Left ventricle myocardium superior (tissue), 1 donor: ENCODE data around the gene CYTH1. TPM values are rescaled to one million over a fixed set of nuclear protein-coding genes. Genes with fewer than 3 reads are reported as not detected.

Source experiments
- ATAC-seq: fragments of 200-7000 bp; cut with Tn5 transposase; one replicate; pipeline ENCODE4 v1.9.1; 2020; ENCODE audit warnings: mild to moderate bottlenecking, moderate library complexity
- DNase-seq: peaks from one replicate; pipeline ENCODE4 v3.0.0-alpha.2; 2020
- intact Hi-C: fragments of 100-400 bp; cut with micrococcal nuclease; formaldehyde crosslinking; loops from one replicate; pipeline ENCODE4 v1.11.0; 2022
- total RNA-seq: library from RNA; stranded (reverse); fragmentation: NEBNext Ultra II Directional; extraction: Animal tissue kit (Norgen Biotek cat#: 25700); gene quantifications from one replicate; pipeline ENCODE4 v1.2.1, GENCODE V29; 2021
- donor health status: DM: no; HTN: yes; CAD: no; lungs with severe emphysema.

Gene CYTH1
- total RNA-seq, 1 donor from 2014 or later: 38.0 TPM

DNA sequence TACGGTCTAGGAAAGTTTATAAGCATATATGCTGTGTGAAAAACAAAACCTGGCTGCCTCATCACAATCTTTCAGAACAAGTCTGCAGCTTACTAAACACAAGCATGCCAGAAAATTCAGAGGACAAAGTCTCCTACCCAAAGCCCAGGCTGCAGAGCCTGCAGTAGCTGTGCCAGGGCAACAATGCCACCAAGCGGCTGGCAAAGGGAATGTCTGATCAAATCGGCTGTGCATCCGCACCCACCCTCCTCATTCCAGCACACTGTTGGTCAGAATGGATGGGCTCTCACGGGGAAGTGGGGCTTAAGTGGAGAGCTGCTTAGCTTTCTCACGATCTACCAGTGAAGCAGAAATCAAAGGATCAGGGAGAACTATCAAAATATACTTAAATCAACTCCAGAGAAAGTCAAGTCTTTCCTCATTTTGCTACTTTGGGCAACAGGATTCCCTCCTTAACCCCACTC, 73.5 kb downstream of the CYTH1 start:
- intact Hi-C loops: loop anchor here (2.0 kb wide), 1 partner anchor 212 kb away; no protein-coding TSS in a partner anchor
- peak; percentile 83 for ATAC-seq
- DNase-seq: peak; percentile 75

DNA sequence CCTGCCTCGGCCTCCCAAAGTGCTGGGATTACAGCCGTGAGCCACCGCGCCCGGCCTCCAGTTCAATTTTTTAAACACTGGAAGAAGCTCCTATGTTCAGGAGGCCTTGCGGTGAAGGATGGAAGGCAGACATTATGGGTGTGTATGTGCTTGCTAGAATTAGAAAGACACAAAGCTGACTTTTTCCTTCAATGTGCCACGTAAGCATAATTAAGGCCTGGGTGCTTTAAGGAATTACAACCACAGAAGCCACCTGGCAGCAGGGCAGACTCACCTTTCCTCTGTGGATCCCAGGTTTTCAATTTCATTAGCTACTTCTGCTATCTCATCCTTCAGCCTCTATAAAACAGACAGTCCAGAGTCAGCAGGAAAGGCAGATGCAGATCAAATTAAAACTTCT, 74.2 kb downstream of the CYTH1 start:
- intact Hi-C loops: loop anchor here (2.0 kb wide), 1 partner anchor 211 kb away; no protein-coding TSS in a partner anchor
- DNase-seq (no peak), ATAC-seq (no peak)

DNA sequence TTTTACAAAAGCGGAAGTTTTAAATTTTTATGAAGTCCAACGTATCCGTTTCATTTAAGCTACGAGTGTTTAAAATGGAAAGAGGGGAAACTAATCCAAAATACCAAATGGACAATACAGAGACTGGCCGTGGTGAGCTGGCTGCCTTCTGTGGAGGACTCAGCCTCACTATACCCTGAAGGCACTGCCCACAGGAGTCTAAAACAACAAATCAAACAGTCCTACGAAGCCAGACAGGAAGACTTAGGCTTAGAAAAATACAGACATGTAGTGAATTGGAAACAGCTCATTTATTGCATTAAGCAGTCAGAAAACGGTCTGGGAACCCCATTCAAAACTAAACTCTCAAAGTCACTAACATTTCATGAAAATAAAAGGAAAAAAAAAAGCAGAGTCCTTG, 75.1 kb downstream of the CYTH1 start:
- no peak for DNase-seq
- no peak for ATAC-seq
- intact Hi-C loops: no loop called here

DNA sequence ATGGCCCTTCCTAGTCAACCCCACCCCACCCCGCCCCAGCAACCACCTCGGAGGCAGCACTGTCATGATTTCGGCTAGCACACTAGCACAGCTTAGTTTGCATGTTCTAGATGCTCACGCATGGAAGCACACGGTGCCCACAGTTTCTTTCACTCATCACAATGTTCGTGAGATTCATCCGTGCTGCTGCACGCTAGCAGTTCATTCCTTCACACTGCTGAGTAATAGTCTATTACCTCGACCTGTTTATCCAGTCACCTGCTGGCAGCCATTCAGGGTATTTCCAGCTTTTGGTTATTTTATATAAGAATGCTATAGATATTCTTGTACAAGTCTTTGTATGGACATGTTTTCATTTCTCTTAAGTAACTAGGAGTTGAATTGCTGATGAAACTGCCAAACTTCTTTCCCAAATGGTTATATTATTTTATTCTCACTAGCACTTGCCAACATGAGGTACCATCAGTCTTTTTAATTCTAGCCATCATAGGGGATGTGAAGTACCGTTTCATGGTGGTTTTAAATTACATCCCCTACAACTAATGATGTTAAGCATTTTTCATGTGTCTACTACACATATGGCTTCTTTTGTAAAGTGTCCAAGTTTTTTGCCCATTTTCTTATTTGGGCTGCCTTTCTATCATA, 75.7 kb downstream of the CYTH1 start:
- ATAC-seq (no peak), DNase-seq (no peak)
- intact Hi-C loops: no loop called here

DNA sequence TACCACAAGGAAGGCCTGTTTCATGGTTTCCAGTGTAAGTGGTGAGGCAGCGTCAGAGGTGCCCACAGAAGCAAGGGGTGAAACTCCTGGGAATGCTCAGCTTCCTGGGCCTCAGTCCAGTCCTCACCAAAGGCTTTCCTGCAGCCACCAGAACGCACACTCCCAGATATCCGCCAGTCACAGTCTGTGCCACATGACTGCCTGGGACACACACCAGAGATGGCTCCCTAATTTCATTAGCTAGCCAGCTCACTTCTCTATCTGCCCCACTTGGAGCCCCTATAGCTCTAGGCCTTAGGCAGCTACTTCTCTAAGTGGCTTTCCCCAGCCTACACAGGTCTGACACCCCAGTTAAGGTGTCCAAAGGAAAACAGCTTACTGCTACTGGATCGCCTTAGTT, 77.0 kb downstream of the CYTH1 start:
- peak; percentile 48 for DNase-seq
- peak; percentile 89 for ATAC-seq
- intact Hi-C loops: no loop called here

DNA sequence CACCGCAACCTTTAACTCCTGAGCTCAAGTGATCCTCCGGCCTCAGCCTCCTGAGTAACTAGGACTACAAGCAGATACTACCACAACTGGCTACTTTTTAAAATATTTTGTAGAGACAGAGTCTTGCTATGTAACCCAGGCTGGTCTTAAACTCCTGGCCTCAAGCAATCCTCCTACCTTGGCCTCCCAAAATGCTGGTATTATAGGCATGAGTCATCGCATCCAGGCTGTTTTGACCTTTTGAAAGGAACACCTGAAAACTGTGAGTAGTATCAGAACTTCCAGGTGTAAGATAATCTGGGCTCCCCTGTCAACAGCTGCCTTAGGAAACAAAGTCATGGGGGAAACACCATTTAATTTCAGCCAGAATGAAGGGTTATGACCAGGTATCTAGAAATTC, 77.5 kb downstream of the CYTH1 start:
- no peak for ATAC-seq
- intact Hi-C loops: no loop called here

DNA sequence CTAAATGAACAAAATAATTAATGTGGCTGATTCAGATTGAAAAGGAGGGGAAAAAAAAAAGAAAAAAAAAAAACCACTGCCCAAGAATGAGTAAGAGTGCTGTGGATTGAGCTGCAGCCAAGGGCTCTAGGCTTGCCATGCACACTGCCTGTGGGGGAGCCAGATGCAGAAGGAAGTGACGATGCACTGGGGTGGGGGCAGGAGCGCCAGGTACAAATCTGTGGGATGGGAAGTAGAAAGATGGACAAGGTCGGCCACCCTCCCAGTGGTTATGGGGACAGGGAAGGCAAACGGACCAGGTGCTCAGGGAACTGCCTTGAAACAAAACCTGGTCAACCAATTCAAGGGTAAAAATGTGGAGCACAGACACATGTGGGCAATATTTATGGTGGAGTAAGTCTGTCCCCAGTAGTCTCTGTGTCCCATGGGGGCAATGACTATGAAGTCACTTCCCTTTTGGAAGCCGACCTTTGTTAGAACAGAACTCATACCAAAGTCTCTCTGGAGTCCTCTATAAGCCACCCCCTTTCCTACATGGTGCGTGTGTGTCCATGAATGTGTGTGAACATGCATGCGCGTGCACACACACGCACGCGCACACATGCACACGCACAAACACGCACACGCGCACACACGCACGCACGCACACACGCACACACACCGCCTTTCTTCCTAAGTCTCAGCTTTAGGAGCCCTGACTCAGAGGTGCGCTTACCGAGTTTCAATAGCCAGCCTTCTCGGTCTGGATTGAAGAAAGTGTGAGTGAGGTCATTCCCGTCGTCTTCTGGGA, 84.3 kb downstream of the CYTH1 start:
- intact Hi-C loops: no loop called here
- ATAC-seq (no peak), DNase-seq (no peak)

More for the DNA sequence above, 77.5 kb downstream of the CYTH1 start:
- DNase-seq: no peak

DNA sequence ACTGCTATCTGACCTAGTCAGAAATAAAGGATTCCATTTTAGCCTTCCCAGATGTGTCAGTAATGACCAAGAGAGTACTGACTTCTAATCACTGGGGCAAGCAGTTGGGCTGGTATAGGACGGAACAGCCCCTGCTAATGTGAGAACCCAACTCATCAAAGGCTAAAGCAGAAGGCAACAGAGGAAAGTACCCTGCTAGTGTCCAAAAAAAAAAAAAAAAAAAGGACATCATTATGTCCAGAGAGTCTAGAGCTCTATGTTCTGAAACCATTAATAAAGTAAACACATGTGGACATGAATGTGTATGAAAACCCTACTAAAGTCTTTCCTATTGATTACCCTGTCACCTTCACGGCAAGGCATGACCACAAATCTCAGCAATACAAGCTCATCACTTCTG, 85.0 kb downstream of the CYTH1 start:
- intact Hi-C loops: no loop called here
- ATAC-seq (no peak), DNase-seq (no peak)

- intact Hi-C loops: no loop called here
- no peak for ATAC-seq
Measured at GRCh38 chr17:78696016-78696982, 85.8 kb downstream of the CYTH1 start.

GRCh38 chr17:78694805-78695531, 87.1 kb downstream of the CYTH1 start:
- no peak for DNase-seq
- ATAC-seq: no peak
- intact Hi-C loops: no loop called here

More at GRCh38 chr17:78696016-78696982, 85.8 kb downstream of the CYTH1 start:
- DNase-seq: no peak

- ATAC-seq: no peak
- DNase-seq: no peak
- intact Hi-C loops: no loop called here
Measured at GRCh38 chr17:78693346-78694083, 88.6 kb downstream of the CYTH1 start.

GRCh38 chr17:78692460-78693010, 89.5 kb downstream of the CYTH1 start:
- intact Hi-C loops: no loop called here

GRCh38 chr17:78689029-78689428, 93.0 kb downstream of the CYTH1 start:
- ATAC-seq (no peak), DNase-seq (no peak)
- intact Hi-C loops: no loop called here

More at GRCh38 chr17:78692460-78693010, 89.5 kb downstream of the CYTH1 start:
- no peak for DNase-seq
- ATAC-seq: no peak

DNA sequence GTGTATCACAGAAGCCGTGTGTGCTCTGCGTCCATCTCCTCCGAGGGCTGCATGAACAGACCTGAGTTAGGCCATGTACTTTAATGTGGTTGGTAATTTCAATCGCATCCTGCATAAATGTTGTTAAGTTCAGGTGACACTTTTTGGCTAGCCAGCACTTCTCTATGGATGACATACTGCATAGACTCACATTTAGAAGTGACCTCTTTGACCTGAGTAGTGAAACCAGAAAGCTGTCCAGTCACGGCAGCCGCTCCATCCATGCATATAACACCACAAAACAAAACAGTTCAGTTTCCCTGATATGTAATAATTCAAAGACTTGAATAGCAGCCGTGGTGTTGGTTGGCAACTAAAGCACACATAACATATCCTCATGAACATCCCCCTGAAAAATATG, 94.1 kb downstream of the CYTH1 start:
- DNase-seq (no peak), ATAC-seq (no peak)
- intact Hi-C loops: no loop called here

GRCh38 chr17:78687125-78687524, 94.9 kb downstream of the CYTH1 start:
- no peak for ATAC-seq
- intact Hi-C loops: no loop called here
- no peak for DNase-seq

DNA sequence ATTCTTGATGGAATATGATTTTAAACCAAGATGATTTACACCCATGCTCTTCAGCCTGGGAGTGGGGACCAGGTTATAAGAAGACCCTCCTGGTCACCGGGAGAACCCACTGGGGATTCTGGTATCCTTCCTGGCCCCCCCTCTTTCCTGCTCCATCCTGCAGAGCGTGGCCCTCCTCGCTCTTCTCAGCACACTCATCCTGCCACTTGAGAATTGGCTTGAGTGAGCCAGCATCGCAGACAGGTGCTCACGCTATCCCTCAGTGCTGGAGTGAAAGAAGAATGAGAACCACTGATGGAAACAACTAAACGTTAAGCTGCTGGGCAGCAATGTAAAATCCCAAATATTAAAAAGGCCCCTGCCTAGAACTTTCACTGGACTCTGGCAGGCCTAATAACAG, 98.0 kb downstream of the CYTH1 start:
- intact Hi-C loops: no loop called here
- no peak for DNase-seq
- ATAC-seq: no peak

GRCh38 chr17:78683408-78683961, 98.6 kb downstream of the CYTH1 start:
- DNase-seq (no peak), ATAC-seq (no peak)
- intact Hi-C loops: no loop called here

- intact Hi-C loops: no loop called here
Measured at GRCh38 chr17:78682363-78682762, 99.7 kb downstream of the CYTH1 start.

More at GRCh38 chr17:78682363-78682762, 99.7 kb downstream of the CYTH1 start:
- DNase-seq (no peak), ATAC-seq (no peak)
